Measurements from ENCODE around the gene LARGE1.
"Not testable (repeated sequence)": the region's sequence is repeated elsewhere in the genome, so short reads cannot be mapped to it uniquely, and the experiment has no call there.

- TF ChIP-seq, protein P1, sequence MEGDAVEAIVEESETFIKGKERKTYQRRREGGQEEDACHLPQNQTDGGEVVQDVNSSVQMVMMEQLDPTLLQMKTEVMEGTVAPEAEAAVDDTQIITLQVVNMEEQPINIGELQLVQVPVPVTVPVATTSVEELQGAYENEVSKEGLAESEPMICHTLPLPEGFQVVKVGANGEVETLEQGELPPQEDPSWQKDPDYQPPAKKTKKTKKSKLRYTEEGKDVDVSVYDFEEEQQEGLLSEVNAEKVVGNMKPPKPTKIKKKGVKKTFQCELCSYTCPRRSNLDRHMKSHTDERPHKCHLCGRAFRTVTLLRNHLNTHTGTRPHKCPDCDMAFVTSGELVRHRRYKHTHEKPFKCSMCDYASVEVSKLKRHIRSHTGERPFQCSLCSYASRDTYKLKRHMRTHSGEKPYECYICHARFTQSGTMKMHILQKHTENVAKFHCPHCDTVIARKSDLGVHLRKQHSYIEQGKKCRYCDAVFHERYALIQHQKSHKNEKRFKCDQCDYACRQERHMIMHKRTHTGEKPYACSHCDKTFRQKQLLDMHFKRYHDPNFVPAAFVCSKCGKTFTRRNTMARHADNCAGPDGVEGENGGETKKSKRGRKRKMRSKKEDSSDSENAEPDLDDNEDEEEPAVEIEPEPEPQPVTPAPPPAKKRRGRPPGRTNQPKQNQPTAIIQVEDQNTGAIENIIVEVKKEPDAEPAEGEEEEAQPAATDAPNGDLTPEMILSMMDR (IDR thresholded peaks at IDR 0.05; ENCODE audit: insufficient read depth, low read length, poor library complexity, severe bottlenecking): not testable (repeated sequence)
- not testable (repeated sequence) for TF ChIP-seq EZH2phosphoT487 (conservative IDR thresholded peaks at IDR 0.05; ENCODE audit: low read length)
These were observed 353.8 kb downstream of the LARGE1 start for GRCh38 chr22:33566495-33566894.

All from SU-DHL-6 (cell line).